Stimulated activated effector memory CD8-positive, alpha-beta T cell treated with anti-CD3 and anti-CD28 coated beads, Interleukin-12 subunit alpha, Interleukin-12 subunit beta, amount 100 ng/mL, for 72 hours (primary cell): ENCODE measurements around the gene SDF2.
A peak's percentile ranks its signal among the peaks of the same experiment; 100 is the strongest.
"Not testable (repeated sequence)": the region's sequence is repeated elsewhere in the genome, so short reads cannot be mapped to it uniquely, and the experiment has no call there.

ENCODE experiments used
- ATAC-seq: fragments of 150-1000 bp; cut with Tn5 transposase; 2 replicates; pipeline ENCODE4 v1.10.0; 2021
- DNase-seq, 2 donors: peaks; one replicate each; pipeline ENCODE4 v3.0.0; 2021 to 2022; ENCODE audit warnings: low spot score in 2 of 2
- H3K27ac Mint-ChIP-seq: one replicate; pipeline ENCODE4 v1.8.0; 2022; ENCODE audit warnings: mild to moderate bottlenecking, mixed read lengths
- H3K36me3 Mint-ChIP-seq: one replicate; pipeline ENCODE4 v1.8.0; 2022; ENCODE audit warnings: mild to moderate bottlenecking, mixed read lengths
- H3K4me1 Mint-ChIP-seq: one replicate; pipeline ENCODE4 v1.8.0; 2022; ENCODE audit warnings: mixed read lengths
- H3K4me3 Mint-ChIP-seq: one replicate; pipeline ENCODE4 v1.8.0; 2022; ENCODE audit warnings: mild to moderate bottlenecking, mixed read lengths
- H3K9me3 Mint-ChIP-seq: one replicate; pipeline ENCODE4 v1.8.0; 2022; ENCODE audit warnings: mixed read lengths

The SDF2 gene

GRCh38 chr17:28623696-28624095 is 38.0 kb downstream of the SDF2 start:
- peaks cover 100% of the 10 kb centered on the region for H3K36me3 Mint-ChIP-seq
- DNase-seq (no peak), ATAC-seq (no peak)
- H3K9me3 Mint-ChIP-seq, result no peaks in the 10 kb centered on the region
- no peak overlapping the region for H3K27ac Mint-ChIP-seq
- H3K4me1 Mint-ChIP-seq, result peaks cover 12% of the 10 kb centered on the region
- no peak overlapping the region for H3K4me3 Mint-ChIP-seq

- Mint-ChIP-seq H3K36me3 (peaks cover 100% of the 10 kb centered on the region), H3K9me3 (no peaks in the 10 kb centered on the region), H3K4me1 (peaks cover 12% of the 10 kb centered on the region), H3K4me3 (no peak overlapping the region), H3K27ac (no peak overlapping the region)
- no peak for ATAC-seq
- no peak for DNase-seq
Observed at GRCh38 chr17:28622186-28622585, 39.5 kb downstream of the SDF2 start.

- Mint-ChIP-seq H3K36me3 (peaks cover 100% of the 10 kb centered on the region), H3K27ac (no peak overlapping the region), H3K4me3 (no peak overlapping the region), H3K4me1 (peaks cover 5% of the 10 kb centered on the region), H3K9me3 (no peaks in the 10 kb centered on the region)
- ATAC-seq, result no peak
- no peak for DNase-seq
Observed at GRCh38 chr17:28620010-28620409, 41.7 kb downstream of the SDF2 start.

- DNase-seq, result no peak
- Mint-ChIP-seq H3K9me3 (no peaks in the 10 kb centered on the region), H3K4me3 (no peak overlapping the region), H3K4me1 (no peaks in the 10 kb centered on the region), H3K27ac (no peak overlapping the region), H3K36me3 (peaks cover 98% of the 10 kb centered on the region)
- no peak for ATAC-seq
Observed at GRCh38 chr17:28618464-28618863, 43.2 kb downstream of the SDF2 start.

GRCh38 chr17:28616281-28616680 is 45.4 kb downstream of the SDF2 start:
- no peak overlapping the region for H3K4me3 Mint-ChIP-seq
- peak overlapping the region; percentile 52 for H3K27ac Mint-ChIP-seq
- H3K36me3 Mint-ChIP-seq, result peaks cover 97% of the 10 kb centered on the region
- DNase-seq, result no peak
- H3K4me1 Mint-ChIP-seq, result no peaks in the 10 kb centered on the region
- H3K9me3 Mint-ChIP-seq, result no peaks in the 10 kb centered on the region
- ATAC-seq, result no peak

GRCh38 chr17:28615260-28615940 is 46.3 kb downstream of the SDF2 start:
- Mint-ChIP-seq H3K4me1 (no peaks in the 10 kb centered on the region), H3K4me3 (no peak overlapping the region), H3K27ac (peak overlapping the region; percentile 52), H3K9me3 (no peaks in the 10 kb centered on the region), H3K36me3 (peaks cover 96% of the 10 kb centered on the region)
- ATAC-seq, result no peak
- no peak for DNase-seq

- no peak for ATAC-seq
- H3K4me1 Mint-ChIP-seq, result no peaks in the 10 kb centered on the region
- H3K27ac Mint-ChIP-seq, result peak within 1 kb of the TSS; percentile 48
- peaks cover 96% of the 10 kb centered on the region for H3K36me3 Mint-ChIP-seq
- no peak for DNase-seq
- H3K9me3 Mint-ChIP-seq, result no peaks in the 10 kb centered on the region
- no peak within 1 kb of the TSS for H3K4me3 Mint-ChIP-seq
Observed at GRCh38 chr17:28613931-28614381, 47.8 kb downstream of the SDF2 start, which contains the start of gene RSKR. TSS of gene RSKR (minus strand) at chr17:28614185. CDS start at chr17:28614161, 24 bp downstream.

GRCh38 chr17:28612936-28613872 is 48.5 kb downstream of the SDF2 start:
- no peaks in the 10 kb centered on the region for H3K4me1 Mint-ChIP-seq
- no peak for DNase-seq
- H3K27ac Mint-ChIP-seq, result peak overlapping the region; percentile 48
- H3K4me3 Mint-ChIP-seq, result no peak overlapping the region
- H3K36me3 Mint-ChIP-seq, result peaks cover 96% of the 10 kb centered on the region
- no peaks in the 10 kb centered on the region for H3K9me3 Mint-ChIP-seq
- peak; percentile 63 for ATAC-seq

- DNase-seq, result no peak
- H3K36me3 Mint-ChIP-seq, result peaks cover 96% of the 10 kb centered on the region
- H3K9me3 Mint-ChIP-seq, result no peaks in the 10 kb centered on the region
- no peak for ATAC-seq
- no peak overlapping the region for H3K4me3 Mint-ChIP-seq
- no peaks in the 10 kb centered on the region for H3K4me1 Mint-ChIP-seq
- H3K27ac Mint-ChIP-seq, result peak overlapping the region; percentile 48
Observed at GRCh38 chr17:28612531-28612930, 49.2 kb downstream of the SDF2 start.

- DNase-seq (no peak), ATAC-seq (no peak)
- Mint-ChIP-seq H3K4me1 (no peaks in the 10 kb centered on the region), H3K36me3 (peaks cover 85% of the 10 kb centered on the region), H3K27ac (peak overlapping the region; percentile 48), H3K9me3 (no peaks in the 10 kb centered on the region), H3K4me3 (no peak overlapping the region)
Observed at GRCh38 chr17:28610376-28610775, 51.3 kb downstream of the SDF2 start.

GRCh38 chr17:28604031-28604430 is 57.7 kb downstream of the SDF2 start:
- not testable (repeated sequence) for H3K4me1 Mint-ChIP-seq, H3K27ac Mint-ChIP-seq, ATAC-seq, DNase-seq, H3K9me3 Mint-ChIP-seq, H3K4me3 Mint-ChIP-seq
- peaks cover 42% of the 10 kb centered on the region for H3K36me3 Mint-ChIP-seq

- Mint-ChIP-seq H3K4me3 (peak overlapping the region; percentile 94), H3K9me3 (no peaks in the 10 kb centered on the region), H3K36me3 (peaks cover 58% of the 10 kb centered on the region), H3K27ac (peak overlapping the region; percentile 98), H3K4me1 (peaks cover 26% of the 10 kb centered on the region)
- peak; percentile 88 for ATAC-seq
- DNase-seq, result peak; percentile 56 to 85
Observed at GRCh38 chr17:28599311-28600184, 62.2 kb downstream of the SDF2 start.

GRCh38 chr17:28598799-28599310 is 62.9 kb downstream of the SDF2 start, which contains the start of gene SPAG5:
TSS of gene SPAG5 (minus strand) at chr17:28599025. CDS start at chr17:28598946, 79 bp downstream.
- Mint-ChIP-seq H3K9me3 (no peaks in the 10 kb centered on the region), H3K27ac (peak within 1 kb of the TSS; percentile 98), H3K4me1 (peaks cover 26% of the 10 kb centered on the region), H3K4me3 (peak within 1 kb of the TSS; percentile 94), H3K36me3 (peaks cover 59% of the 10 kb centered on the region)
- ATAC-seq (peak; percentile 93), DNase-seq (peak; percentile 95)

- ATAC-seq, result no peak
- peaks cover 64% of the 10 kb centered on the region for H3K36me3 Mint-ChIP-seq
- H3K27ac Mint-ChIP-seq, result peak overlapping the region; percentile 98
- peaks cover 26% of the 10 kb centered on the region for H3K4me1 Mint-ChIP-seq
- peak overlapping the region; percentile 94 for H3K4me3 Mint-ChIP-seq
- DNase-seq, result no peak
- no peaks in the 10 kb centered on the region for H3K9me3 Mint-ChIP-seq
Observed at GRCh38 chr17:28598389-28598788, 63.3 kb downstream of the SDF2 start.
